DMS53 treated with DMSO at 0.1 percent for 48 hours (cell line): Measurements from ENCODE around the gene NCBP3.
A peak's percentile ranks its signal among the peaks of the same experiment; 100 is the strongest.

Source experiments
- DNase-seq: peaks from one replicate; lab custom pipeline; 2025; ENCODE audit not compliant: unreplicated experiment; lab: John Stamatoyannopoulos, UW

Gene NCBP3

GRCh38 chr17:3845621-3846436 lies at the start of gene NCBP3:
TSS of gene NCBP3 (minus strand) at chr17:3846246. CDS start at chr17:3846223, 23 bp downstream.
- DNase-seq, result peak; percentile 75

- DNase-seq, result no peak
These were observed 49.3 kb upstream of the NCBP3 start for GRCh38 chr17:3895354-3895753.

GRCh38 chr17:3894911-3895343 lies 48.9 kb upstream of the NCBP3 start:
- DNase-seq, result no peak

GRCh38 chr17:3894188-3894587 lies 48.1 kb upstream of the NCBP3 start:
- no peak for DNase-seq

GRCh38 chr17:3893720-3894116 lies 47.7 kb upstream of the NCBP3 start:
- peak; percentile 55 for DNase-seq

GRCh38 chr17:3893003-3893719 lies 47.1 kb upstream of the NCBP3 start, which contains the start of gene CAMKK1:
TSS of gene CAMKK1 (minus strand) at chr17:3893053. CDS start at chr17:3885687, 7,366 bp downstream.
- peak; percentile 82 for DNase-seq

- peak; percentile 77 for DNase-seq
These were observed 46.3 kb upstream of the NCBP3 start for GRCh38 chr17:3892095-3892998.

- DNase-seq, result peak; percentile 26
These were observed 45.6 kb upstream of the NCBP3 start for GRCh38 chr17:3891626-3892094.

- no peak for DNase-seq
These were observed 44.8 kb upstream of the NCBP3 start for GRCh38 chr17:3890878-3891219.

GRCh38 chr17:3890082-3890877 lies 44.2 kb upstream of the NCBP3 start:
- peak; percentile 73 for DNase-seq

GRCh38 chr17:3889325-3890012 lies 43.4 kb upstream of the NCBP3 start:
- no peak for DNase-seq

- peak; percentile 74 for DNase-seq
These were observed 42.5 kb upstream of the NCBP3 start for GRCh38 chr17:3888343-3889171.

- DNase-seq, result peak; percentile 34
These were observed 41.8 kb upstream of the NCBP3 start for GRCh38 chr17:3887804-3888203.

- DNase-seq, result no peak
These were observed 41.3 kb upstream of the NCBP3 start for GRCh38 chr17:3887394-3887793.

- DNase-seq, result no peak
These were observed 40.7 kb upstream of the NCBP3 start for GRCh38 chr17:3886776-3887175.

- DNase-seq, result no peak
These were observed 39.9 kb upstream of the NCBP3 start for GRCh38 chr17:3885970-3886369.

- no peak for DNase-seq
These were observed 39.2 kb upstream of the NCBP3 start for GRCh38 chr17:3885271-3885670.

- no peak for DNase-seq
These were observed 38.1 kb upstream of the NCBP3 start for GRCh38 chr17:3884188-3884587.

- DNase-seq, result no peak
These were observed 36.2 kb upstream of the NCBP3 start for GRCh38 chr17:3882276-3882675.
